GDM1 (cell line): ENCODE measurements around the gene FARS2.

ENCODE experiments used
- DNase-seq: peaks from one replicate; lab custom pipeline; 2025; lab: John Stamatoyannopoulos, UW

The FARS2 gene

GRCh38 chr6:5580736-5581581, 319.6 kb downstream of the FARS2 start:
- DNase-seq: no peak

GRCh38 chr6:5582762-5583161, 321.4 kb downstream of the FARS2 start:
- no peak for DNase-seq

DNA sequence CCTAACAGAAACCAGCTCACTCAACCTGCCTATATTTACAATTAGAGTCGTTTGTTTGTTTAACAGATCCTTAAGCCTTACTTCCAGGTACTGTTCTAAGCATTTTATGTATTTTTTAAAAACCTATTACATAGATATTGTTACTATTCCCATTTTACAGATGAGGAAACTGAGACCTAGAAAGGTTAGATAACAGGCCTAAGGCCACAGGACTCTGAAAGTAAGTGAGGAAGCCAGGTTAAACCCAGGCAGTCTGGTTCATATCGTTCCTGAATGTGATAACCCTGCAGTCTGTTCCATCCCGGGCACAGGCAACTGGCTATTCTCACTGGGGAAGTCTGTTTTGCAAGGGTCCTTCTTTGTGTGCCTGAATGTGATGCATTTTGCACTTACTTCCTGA, 322.2 kb downstream of the FARS2 start:
- no peak for DNase-seq

DNA sequence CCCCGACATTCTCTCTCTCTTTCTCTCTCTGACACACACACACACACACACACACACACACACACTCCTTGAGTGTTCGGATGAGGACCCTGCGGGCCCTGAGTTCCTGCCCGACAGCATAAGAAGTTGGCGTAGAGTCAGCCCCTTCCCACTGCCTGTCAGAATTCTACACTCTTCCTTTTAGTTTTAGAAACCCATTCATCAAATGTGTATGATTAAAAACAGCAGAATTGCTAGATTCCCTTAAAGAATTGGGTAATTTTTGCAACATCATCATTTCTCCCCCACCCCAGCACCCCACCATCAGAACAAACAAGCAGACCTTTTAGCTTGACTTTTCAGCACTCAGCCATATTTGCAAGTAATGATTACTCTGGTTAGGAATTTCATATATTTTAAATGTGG, 322.8 kb downstream of the FARS2 start:
- DNase-seq: no peak

GRCh38 chr6:5587648-5588047, 326.3 kb downstream of the FARS2 start:
- no peak for DNase-seq

DNA sequence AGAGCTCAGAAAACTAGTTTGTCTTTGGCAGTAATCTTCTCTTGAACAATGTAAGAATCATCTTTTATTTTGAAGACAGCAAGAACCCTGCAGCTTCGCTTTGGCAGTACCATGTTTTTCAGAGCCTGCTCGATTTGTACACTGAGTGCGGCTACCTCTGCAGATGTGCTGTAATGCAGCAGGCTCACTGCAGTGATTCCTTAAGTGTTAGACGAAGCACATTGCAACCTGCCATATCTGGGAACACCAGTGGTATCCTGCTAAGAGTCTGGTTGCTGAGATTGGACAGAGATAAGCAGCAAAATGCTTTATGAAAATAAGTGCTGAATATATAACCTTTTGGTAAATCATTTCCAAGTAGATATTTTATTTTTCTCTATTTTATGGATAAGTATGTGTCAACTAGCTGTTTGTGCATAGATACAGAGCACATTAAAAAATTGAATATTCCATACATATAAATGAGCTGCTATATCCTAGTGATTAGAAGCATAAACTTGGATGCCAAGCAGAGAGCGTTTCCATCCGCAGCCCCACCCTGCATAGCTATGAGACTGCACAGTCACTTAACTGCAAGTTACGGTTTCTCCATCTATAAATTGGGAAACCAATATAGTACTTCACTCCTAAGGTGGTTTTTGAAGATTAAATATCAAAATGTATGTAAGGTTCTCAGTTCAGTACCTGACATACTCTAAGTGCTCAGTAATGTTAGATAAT, 328.3 kb downstream of the FARS2 start:
- no peak for DNase-seq

DNA sequence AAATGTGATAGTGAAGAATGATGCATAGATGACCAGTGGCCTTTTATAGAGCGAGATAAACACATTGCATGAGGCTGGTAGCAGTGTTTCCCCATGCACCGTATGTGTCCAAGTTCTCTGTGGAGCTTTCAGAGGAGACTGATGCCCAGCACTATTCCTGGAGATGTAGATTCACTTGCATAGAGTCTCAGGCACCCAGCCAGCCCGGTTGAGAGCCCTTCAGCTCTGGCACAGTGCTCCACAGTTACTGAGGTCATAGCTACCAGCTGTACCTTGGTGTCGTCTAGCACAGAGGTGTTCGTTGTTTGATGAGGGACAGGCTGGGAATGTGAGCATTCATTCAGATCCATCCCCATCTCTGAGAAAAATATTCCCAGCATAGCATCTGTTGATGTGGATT, 328.9 kb downstream of the FARS2 start:
- no peak for DNase-seq

GRCh38 chr6:5592886-5593519, 331.7 kb downstream of the FARS2 start:
- DNase-seq: no peak

- no peak for DNase-seq
Observed at GRCh38 chr6:5595184-5595583, 333.9 kb downstream of the FARS2 start.

GRCh38 chr6:5597413-5597812, 336.1 kb downstream of the FARS2 start:
- no peak for DNase-seq

- no peak for DNase-seq
Observed at GRCh38 chr6:5598123-5598522, 336.8 kb downstream of the FARS2 start.

DNA sequence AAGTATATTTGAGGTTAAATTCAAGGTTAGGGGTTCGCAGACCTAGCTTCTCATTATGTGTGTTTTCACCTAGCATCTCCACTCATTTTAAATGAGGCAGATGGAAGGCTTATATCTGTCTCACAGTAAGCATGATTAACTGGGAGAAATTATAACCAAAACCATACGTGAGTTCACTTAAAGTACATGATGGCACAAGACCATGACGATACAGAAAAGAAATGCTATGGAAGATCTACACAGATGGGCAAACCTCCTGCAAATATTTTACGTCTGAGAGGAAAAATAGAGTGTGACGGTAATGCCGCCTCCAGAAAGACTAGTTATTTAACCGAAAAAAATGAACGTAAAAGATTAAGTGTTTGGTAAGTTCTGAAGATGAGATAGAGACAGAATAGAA, 337.8 kb downstream of the FARS2 start:
- DNase-seq: no peak

GRCh38 chr6:5605937-5606336, 344.6 kb downstream of the FARS2 start:
- no peak for DNase-seq

- DNase-seq: no peak
Observed at GRCh38 chr6:5606546-5606945, 345.2 kb downstream of the FARS2 start.

DNA sequence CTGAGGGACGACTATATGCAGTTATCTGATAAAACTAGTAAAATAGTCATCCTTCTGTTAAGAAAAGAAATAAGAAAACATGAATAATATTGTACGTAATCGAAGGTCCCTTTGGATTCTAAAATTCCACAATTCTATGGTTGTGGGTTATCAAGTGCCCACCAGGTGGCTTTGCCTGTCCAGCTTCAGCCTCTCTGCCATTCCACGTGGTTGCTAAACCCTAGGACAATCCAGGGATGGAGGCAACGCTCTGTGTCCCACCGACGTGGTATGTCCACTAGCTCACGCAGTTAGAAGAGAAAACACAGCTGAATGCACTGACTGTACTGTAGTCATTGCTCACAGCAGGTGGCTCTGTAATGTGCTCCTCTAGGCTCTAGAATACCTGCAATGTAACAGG, 349.3 kb downstream of the FARS2 start:
- DNase-seq: no peak

- no peak for DNase-seq
Observed at GRCh38 chr6:5617179-5617578, 355.9 kb downstream of the FARS2 start.

- no peak for DNase-seq
Observed at GRCh38 chr6:5619249-5619648, 357.9 kb downstream of the FARS2 start.

GRCh38 chr6:5622276-5623005, 361.1 kb downstream of the FARS2 start:
- no peak for DNase-seq

DNA sequence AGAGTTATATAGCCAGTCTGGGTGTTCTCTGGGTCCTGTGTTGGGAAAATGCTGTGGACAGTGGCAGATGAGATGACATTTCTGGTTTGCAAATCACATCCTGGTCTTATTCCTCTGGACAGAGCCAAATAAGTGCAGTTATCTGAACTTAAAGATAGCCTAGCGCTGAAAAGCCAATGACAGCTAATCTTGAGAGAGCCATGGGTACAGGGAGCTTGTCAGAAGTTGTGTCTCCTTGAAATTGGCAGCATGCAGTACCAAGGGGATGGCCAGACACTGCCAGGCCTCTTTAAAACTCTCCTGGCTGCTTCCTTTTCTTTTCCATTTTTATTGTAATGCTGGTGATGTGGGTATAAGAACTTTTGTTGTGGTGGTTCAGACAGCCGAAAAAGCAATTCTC, 362.5 kb downstream of the FARS2 start:
- no peak for DNase-seq

DNA sequence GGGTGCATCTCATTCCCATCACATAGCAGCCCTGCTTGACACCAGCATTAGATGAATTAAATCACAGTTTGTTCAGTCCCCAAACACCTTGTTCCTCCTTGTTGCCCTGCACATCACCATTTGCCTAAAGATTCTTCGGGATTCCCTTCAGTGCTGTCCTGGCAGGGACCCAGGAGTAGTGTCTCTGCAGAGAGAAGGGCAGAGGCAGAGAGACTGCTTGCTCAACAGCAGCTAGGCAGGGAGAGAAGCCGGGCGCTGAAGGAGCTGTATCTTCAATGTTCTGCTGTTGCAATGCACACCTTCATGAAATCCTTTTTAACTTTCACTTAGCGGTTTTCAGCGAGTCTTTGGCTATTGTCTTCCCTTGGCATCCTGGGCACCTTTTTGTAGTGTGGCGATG, 362.9 kb downstream of the FARS2 start:
- no peak for DNase-seq

DNA sequence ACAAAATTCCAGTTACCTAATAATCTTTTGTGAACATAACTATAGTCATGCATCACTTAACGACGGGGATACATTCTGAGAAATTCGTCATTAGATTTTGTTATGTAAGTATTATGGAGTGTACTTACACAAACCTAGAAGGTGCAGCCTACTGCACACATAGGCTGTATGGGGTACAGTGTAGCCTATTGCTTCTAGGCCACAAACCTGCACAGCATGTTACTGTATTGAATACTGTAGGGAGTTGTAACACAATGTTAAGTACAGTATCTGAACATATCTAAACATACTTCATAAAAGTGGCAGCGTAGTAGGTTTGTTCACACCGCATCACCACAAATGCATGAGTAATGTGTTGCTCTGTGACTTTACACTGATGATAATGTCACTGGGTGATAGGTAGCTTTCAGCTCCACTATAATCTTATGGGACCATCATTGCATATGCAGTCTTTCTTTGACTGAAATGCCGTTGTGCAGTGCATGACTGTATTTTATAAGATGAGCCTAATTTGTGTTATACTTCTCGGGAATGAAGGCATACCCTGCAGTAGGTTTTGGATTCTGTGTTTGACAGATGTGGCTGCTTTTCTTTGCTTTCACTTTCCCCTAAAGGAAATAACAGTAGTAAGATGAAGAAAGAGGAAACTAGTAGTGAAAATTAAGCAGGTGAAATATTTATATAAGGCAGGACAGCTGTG, 365.6 kb downstream of the FARS2 start:
- no peak for DNase-seq

DNA sequence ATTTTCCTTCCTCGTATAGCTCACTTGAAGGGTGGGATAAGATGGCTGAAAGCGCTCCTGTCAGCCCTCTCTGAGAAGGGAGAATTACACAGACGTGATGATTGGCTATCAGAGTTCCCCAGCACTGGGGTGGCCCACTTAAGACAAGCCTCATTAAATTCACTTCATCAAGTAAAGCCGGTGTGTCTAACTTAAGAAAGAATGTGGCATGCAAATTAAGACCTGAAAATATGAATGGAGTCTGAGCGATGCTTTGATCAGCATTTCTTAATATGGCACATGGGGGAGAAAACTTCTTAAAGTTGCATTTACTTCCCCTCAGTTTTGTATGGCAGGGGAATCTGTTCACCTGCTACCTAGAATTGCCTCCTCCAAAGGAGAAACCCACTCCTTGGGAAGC, 369.3 kb downstream of the FARS2 start:
- no peak for DNase-seq
